ENCODE measurements around the gene DGKD.

The DGKD gene

DNA sequence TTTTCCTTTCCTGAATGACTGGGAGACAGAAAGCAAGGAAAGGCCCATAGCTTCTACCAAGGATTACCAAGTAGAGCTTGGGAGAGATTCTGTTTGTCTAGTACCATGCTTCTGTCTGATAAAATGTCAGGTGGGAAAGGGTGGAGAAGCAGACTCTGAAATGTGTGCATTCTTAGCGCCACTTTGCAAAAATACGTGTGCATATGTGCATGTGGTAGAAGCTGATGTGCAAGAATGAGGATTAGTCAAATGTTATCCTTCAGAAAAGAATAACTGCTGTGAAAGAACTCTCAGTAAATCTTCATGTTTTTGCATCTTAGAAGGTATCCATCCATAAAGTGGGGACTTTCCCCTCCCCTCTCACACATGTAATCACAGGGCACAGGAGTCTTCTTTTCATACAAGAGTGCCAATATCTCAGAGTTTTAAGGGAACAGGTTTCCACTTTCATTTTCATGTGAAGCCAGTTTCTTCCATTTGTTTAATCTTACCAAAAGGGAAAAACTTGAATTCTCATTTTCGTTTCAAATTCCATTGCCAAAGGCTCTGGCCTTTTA, 15.4 kb upstream of the DGKD start:
- no peak for DNase-seq (ENCODE audit: low spot score)

GRCh38 chr2:233339427-233339826, 14.9 kb upstream of the DGKD start:
- no peak for DNase-seq (ENCODE audit: low spot score)

GRCh38 chr2:233341296-233341695, 13.0 kb upstream of the DGKD start:
- DNase-seq (ENCODE audit: low spot score): no peak

GRCh38 chr2:233342301-233342700, 12.0 kb upstream of the DGKD start:
- DNase-seq (ENCODE audit: low spot score): no peak

DNA sequence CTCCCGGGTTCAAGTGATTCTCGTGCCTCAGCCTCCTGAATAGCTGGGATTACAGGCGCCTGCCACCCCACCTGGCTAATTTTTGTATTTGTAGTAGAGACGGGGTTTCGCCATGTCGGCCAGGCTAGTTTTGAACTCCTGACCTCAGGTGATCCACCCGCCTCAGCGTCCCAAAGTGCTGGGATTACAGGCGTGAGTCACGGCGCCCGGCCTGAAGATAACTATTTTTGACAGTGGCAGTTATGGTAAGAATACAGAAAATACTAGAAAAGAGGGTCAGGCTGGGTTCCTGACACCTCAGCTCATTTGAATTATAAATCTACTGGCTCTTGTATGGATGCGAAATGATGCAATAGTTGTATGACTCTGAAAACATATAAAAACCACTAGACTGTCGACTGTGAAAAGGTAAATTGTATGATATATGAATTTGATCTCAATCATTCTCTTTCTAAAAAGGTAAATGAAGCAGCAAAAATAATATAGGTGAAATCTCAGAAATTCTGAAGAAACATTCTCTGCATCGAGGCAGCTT, 11.1 kb upstream of the DGKD start:
- no peak for DNase-seq (ENCODE audit: low spot score)

GRCh38 chr2:233346376-233346775, 7.9 kb upstream of the DGKD start:
- DNase-seq (ENCODE audit: low spot score): no peak

DNA sequence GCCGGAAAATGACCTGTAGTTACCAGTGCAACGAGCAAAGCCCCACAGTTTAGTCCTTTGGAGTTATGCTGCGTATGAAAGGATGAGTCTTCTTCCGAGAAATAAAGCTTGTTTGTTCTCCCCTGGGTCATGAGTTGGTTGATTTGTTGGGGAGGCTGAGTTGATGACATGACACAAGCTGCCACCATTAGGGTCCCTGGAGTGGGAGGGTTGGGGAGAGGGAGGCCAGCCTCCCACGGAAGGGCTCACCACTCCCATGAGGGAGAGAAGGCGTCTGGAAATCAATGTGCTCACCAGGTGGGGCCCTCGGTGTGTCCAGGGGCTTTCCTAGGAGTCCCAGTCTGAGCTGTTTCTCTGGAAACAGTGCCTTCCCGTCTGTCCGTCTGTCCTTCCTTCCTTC, 7.4 kb upstream of the DGKD start:
- DNase-seq (ENCODE audit: low spot score): no peak

- DNase-seq (ENCODE audit: low spot score): no peak
Observed at GRCh38 chr2:233349005-233349998, 5.0 kb upstream of the DGKD start.

GRCh38 chr2:233350708-233351107, 3.6 kb upstream of the DGKD start:
- peak; percentile 90 for DNase-seq (ENCODE audit: low spot score)

DNA sequence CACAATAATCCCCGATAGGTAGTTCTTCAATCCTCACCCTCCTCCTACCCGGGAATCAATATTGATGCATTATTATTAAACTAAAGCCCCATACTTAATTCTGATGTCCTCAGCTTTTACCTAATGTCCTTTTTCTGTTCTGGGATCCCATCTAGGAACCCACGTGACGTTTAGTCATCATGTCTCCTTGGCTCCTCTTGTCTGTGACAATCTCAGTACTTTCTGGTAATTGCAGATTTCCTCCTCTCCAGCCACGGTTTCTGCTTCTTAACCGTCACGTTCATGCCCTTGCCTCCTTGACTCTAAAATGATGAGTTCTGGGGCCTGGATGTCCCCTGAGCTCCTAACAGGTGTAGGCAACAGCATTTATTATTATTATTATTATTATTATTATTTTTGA, 2.9 kb upstream of the DGKD start:
- no peak for DNase-seq (ENCODE audit: low spot score)

GRCh38 chr2:233352141-233352842, 2.0 kb upstream of the DGKD start:
- no peak for DNase-seq (ENCODE audit: low spot score)

DNA sequence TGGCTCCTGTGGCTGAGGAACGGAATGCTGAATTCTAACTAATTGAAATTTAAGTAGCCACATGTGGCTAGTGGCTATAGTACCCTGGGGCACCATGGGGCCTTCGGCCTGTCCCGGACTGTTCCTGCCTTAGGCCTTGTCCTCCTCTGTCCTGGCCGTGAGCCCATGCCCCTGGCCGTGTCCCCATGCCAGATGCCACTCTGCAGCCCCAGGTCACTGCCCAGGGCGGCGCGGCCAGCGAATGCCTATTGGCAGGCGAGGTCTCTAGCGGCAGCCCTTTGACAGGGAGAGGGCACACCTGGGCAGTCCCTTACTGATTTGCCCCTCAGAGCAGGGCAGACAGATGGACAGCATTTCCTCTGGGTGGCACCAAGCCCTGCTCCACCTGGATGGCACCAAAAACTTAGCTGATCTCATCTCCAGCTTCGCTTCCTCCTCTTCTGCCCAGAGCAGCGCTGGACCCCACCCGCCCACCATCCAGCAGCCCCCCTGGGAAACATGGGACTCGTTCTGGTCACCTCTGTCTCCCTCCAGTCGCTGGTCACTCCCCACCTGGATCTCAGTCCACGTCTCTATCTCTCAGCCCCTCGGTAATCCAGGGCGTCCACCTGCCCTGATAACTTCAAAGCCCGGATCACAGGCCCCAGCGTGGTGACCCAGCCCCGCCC, 1.1 kb upstream of the DGKD start:
- no peak for DNase-seq (ENCODE audit: low spot score)

- DNase-seq (ENCODE audit: low spot score): peak; percentile 57
Observed at GRCh38 chr2:233354500-233354924, 218 bp downstream of the DGKD start.

DNA sequence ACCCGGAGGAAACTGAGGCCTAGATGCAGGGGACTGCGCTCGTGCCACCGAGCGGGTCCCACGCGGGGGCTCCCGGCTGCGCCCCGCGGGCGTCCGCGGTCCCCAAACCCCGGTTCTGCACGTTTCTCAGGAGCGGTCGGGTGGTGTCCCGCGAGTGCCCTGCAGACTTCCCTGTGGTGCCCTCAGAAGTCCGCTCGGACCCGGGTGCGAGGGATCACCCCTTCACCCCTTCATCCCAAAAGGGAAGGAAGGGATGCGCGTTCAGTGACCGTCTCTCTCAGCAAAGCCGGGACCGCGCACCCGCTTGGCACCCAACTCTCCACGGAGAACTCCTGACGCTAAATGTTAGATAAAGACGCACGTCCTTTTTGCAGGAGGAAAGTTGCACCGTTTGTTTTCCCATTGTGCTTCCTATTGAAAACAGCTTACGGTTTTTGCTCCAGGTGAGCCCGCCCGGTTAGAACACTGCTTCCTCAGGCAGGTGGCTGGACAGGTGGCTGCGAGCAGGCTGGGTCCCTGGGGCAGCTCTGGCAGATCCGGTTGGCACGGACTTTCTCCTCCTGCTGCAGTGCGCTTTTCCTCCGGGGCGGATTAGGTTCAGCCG, 779 bp downstream of the DGKD start:
- DNase-seq (ENCODE audit: low spot score): peak; percentile 37

- DNase-seq (ENCODE audit: low spot score): no peak
Observed at GRCh38 chr2:233355916-233356315, 1.6 kb downstream of the DGKD start.

DNA sequence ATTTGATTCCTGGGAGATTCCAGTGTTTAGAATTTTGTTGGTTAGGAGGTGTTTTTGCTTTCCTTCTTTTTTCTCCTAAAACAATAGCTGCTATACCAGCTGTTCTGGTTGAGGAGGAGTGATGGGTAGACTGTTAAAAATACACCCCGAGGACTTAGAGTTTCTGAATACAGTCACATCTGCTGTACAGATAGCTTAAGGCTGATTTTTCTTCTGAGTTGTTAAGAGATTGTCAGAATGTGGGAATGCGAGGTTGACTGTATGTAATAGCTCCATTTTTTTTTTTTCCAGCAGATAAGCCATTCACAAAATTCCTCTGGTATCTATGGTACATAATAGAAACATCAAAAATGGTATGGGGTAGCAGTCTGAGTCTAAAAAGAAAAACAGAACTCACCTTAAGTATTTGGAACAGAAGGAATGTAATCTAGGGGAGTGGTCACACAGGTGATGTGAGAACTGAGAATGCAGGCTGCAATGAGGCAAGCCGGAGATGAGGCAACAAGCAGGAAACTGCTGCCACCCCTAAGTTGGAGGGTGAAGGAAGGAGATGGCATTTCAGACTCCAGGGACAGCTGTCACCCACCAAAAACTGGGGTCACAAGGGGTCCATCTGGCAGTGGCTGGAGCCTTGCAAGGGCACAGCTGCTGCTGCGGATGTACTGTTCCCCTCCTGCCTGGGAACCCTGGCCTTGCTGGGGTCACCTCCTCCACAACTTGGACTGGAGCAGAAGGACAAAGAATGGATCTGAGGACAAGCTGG, 2.4 kb downstream of the DGKD start:
- DNase-seq (ENCODE audit: low spot score): no peak

- no peak for DNase-seq (ENCODE audit: low spot score)
Observed at GRCh38 chr2:233358335-233358734, 4.0 kb downstream of the DGKD start.

GRCh38 chr2:233358947-233359346, 4.7 kb downstream of the DGKD start:
- DNase-seq (ENCODE audit: low spot score): no peak

DNA sequence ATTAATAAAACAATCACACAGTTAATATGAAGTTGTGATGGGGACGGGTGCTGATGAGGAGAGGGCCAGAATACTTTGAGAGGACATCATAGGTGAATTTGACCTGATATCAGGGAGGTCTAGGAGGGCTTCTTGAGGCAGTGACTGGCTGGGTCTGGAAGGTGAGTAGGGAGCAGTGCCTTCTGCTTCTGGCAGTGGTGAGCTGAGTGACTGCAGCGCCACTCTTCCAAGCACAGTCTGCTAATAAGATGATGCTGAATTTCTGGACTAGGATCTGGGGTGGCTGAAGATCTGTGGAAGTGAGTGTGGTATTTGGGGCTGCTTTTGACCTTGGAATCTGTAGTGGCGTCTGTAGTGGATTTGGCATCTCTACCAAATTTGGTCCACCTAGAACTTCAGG, 5.5 kb downstream of the DGKD start:
- DNase-seq (ENCODE audit: low spot score): no peak

GRCh38 chr2:233360771-233361176, 6.5 kb downstream of the DGKD start:
- DNase-seq (ENCODE audit: low spot score): no peak

DNA sequence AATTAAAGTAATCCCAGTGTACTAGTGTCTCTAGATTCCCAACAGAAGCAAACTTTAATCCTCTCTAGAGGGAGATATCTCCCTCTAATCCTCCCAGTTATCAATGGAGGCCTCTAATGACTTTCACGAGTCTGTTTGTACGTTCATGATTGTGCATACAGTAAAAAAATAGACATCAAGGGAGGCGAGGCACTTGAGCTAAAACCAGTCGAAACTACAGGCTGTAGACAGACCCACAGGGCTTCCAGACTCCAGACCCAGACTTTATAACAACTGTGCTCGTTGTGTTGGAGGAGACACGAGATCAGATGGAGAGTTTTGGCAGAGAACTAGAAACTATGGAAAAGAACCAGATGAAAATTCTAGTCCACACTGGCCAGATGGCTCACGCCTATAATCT, 7.0 kb downstream of the DGKD start:
- DNase-seq (ENCODE audit: low spot score): no peak
